RWPE1 (cell line): Measurements from ENCODE around the gene NBEA.

Experiments used
- CTCF ChIA-PET: fragments of 350-600 bp; sonication (Branson Sonifier 250); formaldehyde crosslinking; extraction: SDS; loops from one replicate; lab custom pipeline; 2021; lab: Yijun Ruan, JAX
- POLR2A ChIA-PET: fragments of 400-600 bp; formaldehyde crosslinking; extraction: SDS; loops from one replicate; lab custom pipeline; 2020; ENCODE audit warnings: antibody characterized with exemption; ENCODE audit not compliant: low non-redundant PET; lab: Yijun Ruan, JAX
- DNase-seq: peaks from one replicate; pipeline ENCODE4 v3.0.0; 2012; ENCODE audit warnings: low spot score
- H3K27ac ChIP-seq: fragments of 450-650 bp; 2 replicates; pipeline ENCODE4 v1.5.1; 2017
- TF ChIP-seq, protein P1 (sequence below): fragments of 450-650 bp; conservative IDR thresholded peaks from 2 replicates; pipeline ENCODE4 v1.5.1; 2017; ENCODE audit warnings: low read depth, mild to moderate bottlenecking

Gene NBEA

DNA sequence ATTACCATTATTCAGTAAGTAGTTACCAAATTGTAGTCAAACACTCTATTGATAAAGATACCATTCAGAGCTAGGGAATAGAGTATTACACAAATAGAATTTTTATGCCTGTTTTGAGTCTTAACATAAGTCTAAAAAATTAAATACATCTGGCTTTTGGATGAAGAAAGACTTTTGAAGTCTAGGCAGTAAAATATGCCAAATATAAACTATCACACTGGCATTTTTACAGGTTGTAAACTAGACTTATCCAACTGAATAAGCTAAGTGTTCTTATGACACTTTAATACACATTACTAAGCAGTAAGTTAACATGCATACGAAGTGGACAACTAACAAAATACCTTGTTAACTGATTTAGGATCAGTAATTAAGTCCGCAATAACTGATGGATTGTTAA lies 425.5 kb downstream of the NBEA start:
- CTCF ChIA-PET: no interaction called here
- no peak for DNase-seq
- POLR2A ChIA-PET: no interaction called here
- TF ChIP-seq, protein P1, sequence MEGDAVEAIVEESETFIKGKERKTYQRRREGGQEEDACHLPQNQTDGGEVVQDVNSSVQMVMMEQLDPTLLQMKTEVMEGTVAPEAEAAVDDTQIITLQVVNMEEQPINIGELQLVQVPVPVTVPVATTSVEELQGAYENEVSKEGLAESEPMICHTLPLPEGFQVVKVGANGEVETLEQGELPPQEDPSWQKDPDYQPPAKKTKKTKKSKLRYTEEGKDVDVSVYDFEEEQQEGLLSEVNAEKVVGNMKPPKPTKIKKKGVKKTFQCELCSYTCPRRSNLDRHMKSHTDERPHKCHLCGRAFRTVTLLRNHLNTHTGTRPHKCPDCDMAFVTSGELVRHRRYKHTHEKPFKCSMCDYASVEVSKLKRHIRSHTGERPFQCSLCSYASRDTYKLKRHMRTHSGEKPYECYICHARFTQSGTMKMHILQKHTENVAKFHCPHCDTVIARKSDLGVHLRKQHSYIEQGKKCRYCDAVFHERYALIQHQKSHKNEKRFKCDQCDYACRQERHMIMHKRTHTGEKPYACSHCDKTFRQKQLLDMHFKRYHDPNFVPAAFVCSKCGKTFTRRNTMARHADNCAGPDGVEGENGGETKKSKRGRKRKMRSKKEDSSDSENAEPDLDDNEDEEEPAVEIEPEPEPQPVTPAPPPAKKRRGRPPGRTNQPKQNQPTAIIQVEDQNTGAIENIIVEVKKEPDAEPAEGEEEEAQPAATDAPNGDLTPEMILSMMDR: no peak
- H3K27ac ChIP-seq: no peak overlapping the region

DNA sequence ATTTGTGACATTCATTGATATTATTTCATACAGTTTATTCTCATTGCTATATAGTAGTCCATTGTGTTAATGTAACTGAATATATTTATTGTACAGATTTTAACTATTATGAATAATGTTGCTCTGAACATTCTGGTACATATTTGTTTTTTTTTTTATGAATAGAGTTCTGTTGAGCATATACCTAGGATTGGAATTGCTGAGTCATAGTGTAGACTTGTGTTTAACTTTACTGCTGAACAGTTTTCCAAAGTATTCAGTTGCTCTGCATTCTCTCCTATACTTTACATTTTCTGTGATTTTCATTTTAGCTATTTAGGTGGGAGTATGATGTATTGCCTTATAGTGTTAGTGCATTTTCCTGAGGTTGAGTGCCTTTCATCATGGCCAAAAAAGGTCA lies 436.9 kb downstream of the NBEA start:
- H3K27ac ChIP-seq: no peak overlapping the region
- no peak for DNase-seq
- ChIA-PET POLR2A (no interaction called here), CTCF (no interaction called here)
- TF ChIP-seq, protein P1: no peak

DNA sequence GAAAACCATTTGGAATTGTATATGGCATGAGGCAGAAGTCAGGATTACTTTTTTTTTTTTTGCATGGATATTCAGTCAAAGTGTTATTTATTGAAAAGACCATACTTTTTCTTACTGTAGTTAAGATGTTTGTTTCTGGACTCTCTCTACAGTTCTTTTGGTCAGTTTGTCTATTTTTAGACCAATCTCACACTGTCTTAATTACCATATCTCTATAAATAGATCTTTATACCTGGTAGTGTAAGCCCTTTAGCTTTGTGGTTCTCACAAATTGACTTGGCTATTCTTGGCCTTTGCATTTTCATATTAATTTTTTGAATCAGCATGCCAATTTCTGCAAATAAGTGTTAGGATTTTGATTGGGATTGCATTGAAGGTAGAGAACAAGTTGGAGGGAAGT lies 437.6 kb downstream of the NBEA start:
- ChIA-PET POLR2A (no interaction called here), CTCF (no interaction called here)
- TF ChIP-seq, protein P1: no peak
- no peak for DNase-seq
- no peak overlapping the region for H3K27ac ChIP-seq

DNA sequence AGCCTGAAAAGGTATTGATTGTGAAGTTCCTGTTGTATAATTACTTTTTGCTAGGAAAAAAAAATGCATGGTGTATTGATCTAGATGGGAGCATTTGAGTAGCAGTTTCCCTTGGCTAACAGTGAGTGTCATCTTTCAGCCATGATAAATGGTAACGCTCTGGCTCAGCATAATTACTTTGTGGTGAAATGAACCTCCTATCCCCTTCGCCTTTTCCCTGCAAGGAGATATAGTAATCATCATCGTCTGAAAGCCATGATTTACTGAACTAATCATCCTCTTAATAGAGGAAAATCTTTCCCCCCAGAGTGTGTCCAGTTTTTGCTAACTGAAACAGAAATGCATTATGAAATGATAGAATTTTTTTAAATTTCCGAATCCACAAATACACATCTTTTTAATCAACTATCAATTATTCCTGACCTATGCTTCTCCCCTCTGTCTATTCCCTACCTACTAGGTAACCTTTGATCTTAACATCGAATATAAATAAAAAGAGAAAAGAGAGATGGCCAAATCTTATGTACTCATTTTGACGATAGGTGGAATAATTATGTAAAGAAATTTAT lies 445.7 kb downstream of the NBEA start:
- no peak overlapping the region for H3K27ac ChIP-seq
- ChIA-PET POLR2A (no interaction called here), CTCF (no interaction called here)
- no peak for DNase-seq
- TF ChIP-seq, protein P1: no peak

DNA sequence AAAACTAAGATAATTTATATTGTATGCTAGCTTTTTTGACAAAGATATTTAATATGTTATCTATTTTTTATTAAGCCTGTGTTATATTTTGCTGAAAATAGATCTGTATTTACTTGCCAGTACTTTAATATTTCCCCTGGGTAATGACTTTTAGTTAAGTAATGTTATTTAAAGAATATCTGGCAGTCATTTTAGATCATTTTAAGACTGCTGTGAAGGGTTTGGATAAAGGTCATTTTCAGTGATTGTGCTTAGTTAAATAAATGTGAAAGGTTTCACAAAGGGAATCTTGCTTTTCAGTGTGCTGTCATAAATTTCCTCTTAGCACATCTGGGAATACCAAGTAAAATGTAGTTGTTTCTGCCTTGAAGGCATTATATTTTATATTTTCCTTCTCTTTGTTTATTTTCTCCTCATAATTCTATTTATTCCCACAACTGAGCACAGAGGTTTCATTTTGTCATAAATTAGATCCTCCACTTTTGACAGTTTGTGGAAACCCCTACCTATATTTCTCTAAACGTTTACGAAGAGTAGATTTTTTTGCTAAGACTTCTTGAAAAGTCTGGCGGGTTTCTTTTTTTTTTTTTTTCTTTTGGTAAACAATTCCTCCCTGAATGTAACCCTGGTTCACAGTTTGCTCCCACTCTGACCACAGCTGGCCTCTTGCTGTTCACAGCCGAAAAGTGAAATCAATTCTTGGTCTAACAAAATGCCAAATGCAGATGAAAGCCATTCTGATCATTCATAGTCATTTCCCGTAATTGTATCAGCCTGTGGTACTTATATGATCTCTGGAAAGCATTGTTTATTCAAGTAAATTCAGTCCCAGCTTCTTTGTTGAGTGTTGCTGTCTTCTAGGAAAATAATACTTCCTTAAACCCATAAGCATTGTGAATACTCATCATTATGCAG lies 446.6 kb downstream of the NBEA start:
- ChIA-PET POLR2A (interaction anchor here (0.7 kb wide), 1 partner anchor 147 kb away, joined by 9 read pairs; no protein-coding TSS in a partner anchor), CTCF (no interaction called here)
- no peak overlapping the region for H3K27ac ChIP-seq
- TF ChIP-seq, protein P1: no peak
- DNase-seq: no peak

DNA sequence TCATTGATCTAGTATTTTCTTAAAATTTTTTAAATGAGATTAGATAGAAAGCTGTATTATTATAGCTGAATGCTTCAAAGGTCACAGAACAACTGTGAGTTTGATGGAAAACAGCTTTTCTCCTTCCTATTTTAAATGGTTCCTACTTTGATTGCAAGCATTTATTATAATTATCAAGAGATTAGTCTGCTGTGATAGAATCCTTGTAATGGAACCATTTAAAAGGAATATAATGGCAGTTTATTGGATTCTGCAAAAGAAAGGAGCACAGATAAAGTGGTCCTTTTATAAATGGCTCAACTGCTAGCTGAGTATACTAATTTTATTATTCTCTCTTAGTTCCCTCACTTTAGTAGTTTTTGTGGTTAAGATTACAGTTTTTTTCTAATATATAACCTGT lies 447.5 kb downstream of the NBEA start:
- ChIA-PET CTCF (no interaction called here), POLR2A (interaction anchor here (0.7 kb wide), 1 partner anchor 148 kb away, joined by 9 read pairs; no protein-coding TSS in a partner anchor)
- no peak for DNase-seq
- H3K27ac ChIP-seq: no peak overlapping the region
- TF ChIP-seq, protein P1: no peak
